ENCODE results near the gene PPIL1. TPM values are rescaled to one million over a fixed set of nuclear protein-coding genes. Genes with fewer than 3 reads are reported as not detected.

The PPIL1 gene
- total RNA-seq, 1 donor from 2014 or later, result 33.4 TPM

DNA sequence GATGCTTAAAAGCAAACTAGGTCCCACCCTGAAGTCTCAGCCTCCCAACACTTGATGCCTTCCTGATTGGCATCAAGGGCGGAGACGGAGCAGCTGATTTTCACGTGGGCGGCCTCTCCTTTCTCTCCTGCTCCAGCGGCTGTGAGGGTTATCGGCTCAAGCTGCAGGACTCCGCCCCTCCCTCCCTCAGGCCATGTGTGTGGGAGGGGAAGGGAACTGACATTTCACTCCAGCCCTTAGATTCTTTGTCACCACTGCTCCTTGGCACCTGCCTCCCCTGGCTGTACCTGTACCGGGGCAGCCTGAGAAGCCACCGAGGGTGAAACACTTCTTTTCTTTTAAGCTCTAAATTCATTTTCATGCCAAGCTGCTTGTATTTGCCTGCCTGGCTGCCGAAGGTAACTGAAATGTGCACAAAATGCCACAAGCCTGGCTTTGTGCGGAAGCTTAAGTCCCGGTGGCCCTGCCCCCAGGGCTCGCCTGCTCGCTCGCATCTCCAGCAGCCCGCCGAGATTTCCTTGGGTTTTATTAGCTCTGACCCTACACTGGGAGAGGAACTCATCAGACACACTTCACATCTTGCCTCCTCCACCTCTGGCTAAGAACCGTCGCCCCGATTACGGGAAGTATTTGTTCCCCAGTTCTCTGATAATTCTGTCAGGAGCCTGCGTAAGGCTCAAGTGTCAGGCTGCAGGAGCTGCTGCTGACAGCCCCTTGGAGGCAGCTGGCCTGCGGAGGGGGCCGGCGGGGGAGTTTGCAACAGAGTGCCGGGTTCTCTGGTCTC lies 25.8 kb downstream of the PPIL1 start:
- DNase-seq (ENCODE audit: low spot score), result peak; percentile 49
- H3K27ac Mint-ChIP-seq (ENCODE audit: unreplicated experiment), result no peak overlapping the region
- peaks cover 13% of the 10 kb centered on the region for H3K36me3 Mint-ChIP-seq (ENCODE audit: low read depth, unreplicated experiment)
- H3K9me3 Mint-ChIP-seq (ENCODE audit: unreplicated experiment), result no peaks in the 10 kb centered on the region
- H3K27me3 Mint-ChIP-seq (ENCODE audit: unreplicated experiment), result peaks cover 6% of the 10 kb centered on the region
- H3K4me1 Mint-ChIP-seq (ENCODE audit: unreplicated experiment), result peaks cover 32% of the 10 kb centered on the region
- H3K4me3 Mint-ChIP-seq (ENCODE audit: unreplicated experiment), result no peak overlapping the region
- TF ChIP-seq, protein P1, sequence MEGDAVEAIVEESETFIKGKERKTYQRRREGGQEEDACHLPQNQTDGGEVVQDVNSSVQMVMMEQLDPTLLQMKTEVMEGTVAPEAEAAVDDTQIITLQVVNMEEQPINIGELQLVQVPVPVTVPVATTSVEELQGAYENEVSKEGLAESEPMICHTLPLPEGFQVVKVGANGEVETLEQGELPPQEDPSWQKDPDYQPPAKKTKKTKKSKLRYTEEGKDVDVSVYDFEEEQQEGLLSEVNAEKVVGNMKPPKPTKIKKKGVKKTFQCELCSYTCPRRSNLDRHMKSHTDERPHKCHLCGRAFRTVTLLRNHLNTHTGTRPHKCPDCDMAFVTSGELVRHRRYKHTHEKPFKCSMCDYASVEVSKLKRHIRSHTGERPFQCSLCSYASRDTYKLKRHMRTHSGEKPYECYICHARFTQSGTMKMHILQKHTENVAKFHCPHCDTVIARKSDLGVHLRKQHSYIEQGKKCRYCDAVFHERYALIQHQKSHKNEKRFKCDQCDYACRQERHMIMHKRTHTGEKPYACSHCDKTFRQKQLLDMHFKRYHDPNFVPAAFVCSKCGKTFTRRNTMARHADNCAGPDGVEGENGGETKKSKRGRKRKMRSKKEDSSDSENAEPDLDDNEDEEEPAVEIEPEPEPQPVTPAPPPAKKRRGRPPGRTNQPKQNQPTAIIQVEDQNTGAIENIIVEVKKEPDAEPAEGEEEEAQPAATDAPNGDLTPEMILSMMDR (IDR thresholded peaks at IDR 0.05; ENCODE audit: unreplicated experiment), result no peak

DNA sequence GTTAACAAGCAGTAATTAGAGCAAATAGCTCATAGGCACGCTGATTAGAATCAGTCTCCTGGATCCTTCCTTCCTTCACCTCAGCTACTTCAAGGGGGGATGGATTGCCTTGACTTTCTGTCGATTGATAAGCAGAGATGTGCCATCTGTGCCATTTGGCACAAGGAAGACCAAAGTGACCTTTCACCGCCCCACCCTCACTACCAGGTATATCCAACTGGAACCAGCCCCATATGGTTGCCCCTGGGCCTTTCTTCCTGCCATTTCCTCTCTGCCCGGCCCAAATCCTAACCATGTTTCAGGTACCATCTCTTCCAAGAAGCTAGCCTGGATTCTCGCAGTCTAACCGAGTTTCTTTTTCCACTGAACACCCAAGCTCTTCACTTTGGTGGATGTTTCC lies 26.6 kb downstream of the PPIL1 start:
- Mint-ChIP-seq H3K27me3 (ENCODE audit: unreplicated experiment) (peaks cover 6% of the 10 kb centered on the region), H3K9me3 (ENCODE audit: unreplicated experiment) (no peaks in the 10 kb centered on the region), H3K36me3 (ENCODE audit: low read depth, unreplicated experiment) (peaks cover 10% of the 10 kb centered on the region), H3K4me1 (ENCODE audit: unreplicated experiment) (peaks cover 36% of the 10 kb centered on the region), H3K27ac (ENCODE audit: unreplicated experiment) (no peak overlapping the region), H3K4me3 (ENCODE audit: unreplicated experiment) (no peak overlapping the region)
- TF ChIP-seq, protein P1 (IDR thresholded peaks at IDR 0.05; ENCODE audit: unreplicated experiment), result no peak
- DNase-seq (ENCODE audit: low spot score), result no peak

DNA sequence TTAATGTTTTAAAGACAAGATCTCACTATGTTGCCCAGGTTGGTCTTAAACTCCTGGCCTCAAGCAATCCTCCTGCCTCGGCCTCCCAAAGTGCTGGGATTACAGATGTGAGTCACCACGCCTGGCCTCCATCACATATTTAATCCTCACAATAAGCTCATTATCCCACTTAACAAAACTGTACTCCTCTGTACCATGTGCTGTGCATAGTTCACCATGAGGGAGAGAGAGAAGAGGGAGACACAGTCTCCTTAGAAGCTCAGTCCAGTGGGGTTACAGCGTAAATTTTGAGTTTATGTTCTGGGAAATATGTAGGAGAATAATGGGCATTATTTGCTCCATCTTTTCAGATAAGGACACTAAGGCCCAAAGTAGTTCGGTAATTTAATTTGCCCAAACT lies 27.5 kb downstream of the PPIL1 start:
- no peak for DNase-seq (ENCODE audit: low spot score)
- Mint-ChIP-seq H3K9me3 (ENCODE audit: unreplicated experiment) (no peaks in the 10 kb centered on the region), H3K4me3 (ENCODE audit: unreplicated experiment) (no peak overlapping the region), H3K27ac (ENCODE audit: unreplicated experiment) (no peak overlapping the region), H3K36me3 (ENCODE audit: low read depth, unreplicated experiment) (peaks cover 9% of the 10 kb centered on the region), H3K4me1 (ENCODE audit: unreplicated experiment) (peaks cover 42% of the 10 kb centered on the region), H3K27me3 (ENCODE audit: unreplicated experiment) (peaks cover 6% of the 10 kb centered on the region)
- TF ChIP-seq, protein P1 (IDR thresholded peaks at IDR 0.05; ENCODE audit: unreplicated experiment), result no peak

DNA sequence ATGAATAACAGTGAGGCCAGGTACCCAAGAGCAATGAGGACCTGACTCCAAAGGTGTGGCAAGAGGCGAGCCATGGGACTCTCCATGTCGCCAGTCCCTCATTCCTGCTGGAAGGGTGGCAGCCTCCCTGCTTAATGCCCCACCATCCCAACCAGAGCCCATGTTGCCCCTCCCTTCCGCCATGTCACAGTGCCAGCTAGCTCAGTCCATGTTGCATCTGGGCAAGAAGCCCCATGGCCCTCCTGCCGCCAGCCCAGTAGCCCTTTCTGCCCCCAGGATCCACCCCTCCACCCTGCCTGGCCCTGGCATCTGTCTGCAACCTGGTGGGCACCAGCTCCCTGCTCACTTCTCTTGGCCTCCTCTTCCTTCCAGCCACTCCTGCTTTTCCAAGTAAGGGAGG lies 29.4 kb downstream of the PPIL1 start:
- no peak for DNase-seq (ENCODE audit: low spot score)
- H3K36me3 Mint-ChIP-seq (ENCODE audit: low read depth, unreplicated experiment), result peaks cover 4% of the 10 kb centered on the region
- TF ChIP-seq, protein P1 (IDR thresholded peaks at IDR 0.05; ENCODE audit: unreplicated experiment), result no peak
- no peak overlapping the region for H3K27ac Mint-ChIP-seq (ENCODE audit: unreplicated experiment)
- no peak overlapping the region for H3K4me3 Mint-ChIP-seq (ENCODE audit: unreplicated experiment)
- peaks cover 46% of the 10 kb centered on the region for H3K4me1 Mint-ChIP-seq (ENCODE audit: unreplicated experiment)
- H3K27me3 Mint-ChIP-seq (ENCODE audit: unreplicated experiment), result peaks cover 9% of the 10 kb centered on the region
- no peaks in the 10 kb centered on the region for H3K9me3 Mint-ChIP-seq (ENCODE audit: unreplicated experiment)

Measured in endothelial cell (in vitro differentiated cells).